DMS153 treated with DMSO at 0.1 percent for 48 hours (cell line): ENCODE data around the gene DPCD.
"Not testable (repeated sequence)": the region's sequence is repeated elsewhere in the genome, so short reads cannot be mapped to it uniquely, and the experiment has no call there.

Source experiments
- DNase-seq: peaks from one replicate; lab custom pipeline; 2025; ENCODE audit not compliant: unreplicated experiment; lab: John Stamatoyannopoulos, UW

The DPCD gene

GRCh38 chr10:101580486-101581399 lies 7.4 kb upstream of the DPCD start:
- DNase-seq, result no peak

GRCh38 chr10:101585841-101586240 lies 2.3 kb upstream of the DPCD start:
- no peak for DNase-seq

- no peak for DNase-seq
Measured at GRCh38 chr10:101588879-101589278, 758 bp downstream of the DPCD start.

GRCh38 chr10:101593331-101593730 lies 5.2 kb downstream of the DPCD start:
- DNase-seq, result not testable (repeated sequence)

- DNase-seq, result peak; percentile 12
Measured at GRCh38 chr10:101595591-101596433, 7.7 kb downstream of the DPCD start.

- DNase-seq, result no peak
Measured at GRCh38 chr10:101597091-101597900, 9.2 kb downstream of the DPCD start.

- DNase-seq, result peak; percentile 53
Measured at GRCh38 chr10:101601541-101601940, 13.4 kb downstream of the DPCD start.

- DNase-seq, result peak; percentile 60
Measured at GRCh38 chr10:101602761-101603398, 14.8 kb downstream of the DPCD start.

GRCh38 chr10:101607124-101607523 lies 19.0 kb downstream of the DPCD start:
- no peak for DNase-seq

GRCh38 chr10:101609481-101609880 lies 21.4 kb downstream of the DPCD start:
- no peak for DNase-seq

- DNase-seq, result no peak
Measured at GRCh38 chr10:101611096-101611905, 23.2 kb downstream of the DPCD start.

- no peak for DNase-seq
Measured at GRCh38 chr10:101612086-101612485, 24.0 kb downstream of the DPCD start.

- no peak for DNase-seq
Measured at GRCh38 chr10:101612872-101613271, 24.8 kb downstream of the DPCD start.

- no peak for DNase-seq
Measured at GRCh38 chr10:101613646-101614045, 25.5 kb downstream of the DPCD start.

- no peak for DNase-seq
Measured at GRCh38 chr10:101614663-101615524, 26.8 kb downstream of the DPCD start.

GRCh38 chr10:101615525-101616116 lies 27.5 kb downstream of the DPCD start:
- no peak for DNase-seq

GRCh38 chr10:101616415-101617101 lies 28.4 kb downstream of the DPCD start:
- DNase-seq, result no peak
